ENCODE data around the gene LRCH1.

DNA sequence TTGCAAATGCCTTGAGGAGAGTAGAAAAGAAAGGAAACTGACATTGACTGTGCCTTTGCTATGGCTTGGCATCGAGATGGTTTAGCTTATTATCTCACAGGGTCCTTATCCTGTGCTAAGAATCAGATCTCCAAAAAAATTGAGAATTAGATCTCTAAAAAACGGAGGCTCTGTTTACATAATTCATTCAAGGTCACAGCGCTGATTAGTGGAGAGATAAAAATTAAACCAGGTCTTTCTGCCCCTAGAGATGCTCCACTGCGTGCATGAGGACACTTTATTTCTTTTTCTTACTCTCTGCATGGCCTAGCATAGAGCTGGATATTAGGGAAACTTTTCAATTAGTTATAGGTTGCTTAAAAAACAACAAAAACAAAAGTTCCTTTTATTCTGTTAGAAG is 17.3 kb downstream of the LRCH1 start:
- TF ChIP-seq POLR2A (IDR thresholded peaks at IDR 0.05) (no peak), EP300 (IDR thresholded peaks at IDR 0.05) (no peak)
- TF ChIP-seq, protein P1, sequence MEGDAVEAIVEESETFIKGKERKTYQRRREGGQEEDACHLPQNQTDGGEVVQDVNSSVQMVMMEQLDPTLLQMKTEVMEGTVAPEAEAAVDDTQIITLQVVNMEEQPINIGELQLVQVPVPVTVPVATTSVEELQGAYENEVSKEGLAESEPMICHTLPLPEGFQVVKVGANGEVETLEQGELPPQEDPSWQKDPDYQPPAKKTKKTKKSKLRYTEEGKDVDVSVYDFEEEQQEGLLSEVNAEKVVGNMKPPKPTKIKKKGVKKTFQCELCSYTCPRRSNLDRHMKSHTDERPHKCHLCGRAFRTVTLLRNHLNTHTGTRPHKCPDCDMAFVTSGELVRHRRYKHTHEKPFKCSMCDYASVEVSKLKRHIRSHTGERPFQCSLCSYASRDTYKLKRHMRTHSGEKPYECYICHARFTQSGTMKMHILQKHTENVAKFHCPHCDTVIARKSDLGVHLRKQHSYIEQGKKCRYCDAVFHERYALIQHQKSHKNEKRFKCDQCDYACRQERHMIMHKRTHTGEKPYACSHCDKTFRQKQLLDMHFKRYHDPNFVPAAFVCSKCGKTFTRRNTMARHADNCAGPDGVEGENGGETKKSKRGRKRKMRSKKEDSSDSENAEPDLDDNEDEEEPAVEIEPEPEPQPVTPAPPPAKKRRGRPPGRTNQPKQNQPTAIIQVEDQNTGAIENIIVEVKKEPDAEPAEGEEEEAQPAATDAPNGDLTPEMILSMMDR (IDR thresholded peaks at IDR 0.05), result no peak
